ENCODE data around the gene MLLT1. TPM values are rescaled to one million over a fixed set of nuclear protein-coding genes. Genes with fewer than 3 reads are reported as not detected.
A peak's percentile ranks its signal among the peaks of the same experiment; 100 is the strongest.
"Not testable (repeated sequence)": the region's sequence is repeated elsewhere in the genome, so short reads cannot be mapped to it uniquely, and the experiment has no call there.

Gene MLLT1
- 5.6 TPM for total RNA-seq

GRCh38 chr19:6279931-6280591 lies at the start of gene MLLT1:
Gene MLLT1 (minus strand): TSS chr19:6279975. CDS start chr19:6279784, 191 bp downstream.
- DNase-seq: peak; percentile 94

- no peak for DNase-seq
These were observed 47.0 kb upstream of the MLLT1 start for GRCh38 chr19:6326815-6327214.

GRCh38 chr19:6325614-6326013 lies 45.8 kb upstream of the MLLT1 start:
- DNase-seq: no peak

GRCh38 chr19:6324757-6325156 lies 45.0 kb upstream of the MLLT1 start:
- DNase-seq: no peak

- no peak for DNase-seq
These were observed 42.5 kb upstream of the MLLT1 start for GRCh38 chr19:6322284-6322683.

GRCh38 chr19:6319376-6319775 lies 39.6 kb upstream of the MLLT1 start:
- DNase-seq: no peak

- no peak for DNase-seq
These were observed 39.0 kb upstream of the MLLT1 start for GRCh38 chr19:6318772-6319171.

- not testable (repeated sequence) for DNase-seq
These were observed 35.9 kb upstream of the MLLT1 start for GRCh38 chr19:6315646-6316045.

GRCh38 chr19:6313398-6313969 lies 33.7 kb upstream of the MLLT1 start:
- DNase-seq: no peak

GRCh38 chr19:6312018-6312417 lies 32.2 kb upstream of the MLLT1 start:
- no peak for DNase-seq

GRCh38 chr19:6298413-6298812 lies 18.6 kb upstream of the MLLT1 start:
- DNase-seq: no peak

- DNase-seq: no peak
These were observed 17.4 kb upstream of the MLLT1 start for GRCh38 chr19:6297202-6297601.

- no peak for DNase-seq
These were observed 12.2 kb upstream of the MLLT1 start for GRCh38 chr19:6292006-6292405.

- DNase-seq: no peak
These were observed 9.0 kb upstream of the MLLT1 start for GRCh38 chr19:6288737-6289136.

- DNase-seq: no peak
These were observed 7.6 kb upstream of the MLLT1 start for GRCh38 chr19:6287269-6287885.

- DNase-seq: no peak
These were observed 6.9 kb upstream of the MLLT1 start for GRCh38 chr19:6286676-6287075.

GRCh38 chr19:6282393-6282792 lies 2.6 kb upstream of the MLLT1 start:
- not testable (repeated sequence) for DNase-seq

- DNase-seq: no peak
These were observed 200 bp downstream of the MLLT1 start for GRCh38 chr19:6279620-6279930.

GRCh38 chr19:6278740-6279619 lies 795 bp downstream of the MLLT1 start:
- no peak for DNase-seq

GRCh38 chr19:6278051-6278450 lies 1.7 kb downstream of the MLLT1 start:
- DNase-seq: no peak

GRCh38 chr19:6276447-6276846 lies 3.3 kb downstream of the MLLT1 start:
- DNase-seq: no peak

GRCh38 chr19:6275170-6275744 lies 4.5 kb downstream of the MLLT1 start:
- DNase-seq: no peak

- no peak for DNase-seq
These were observed 5.0 kb downstream of the MLLT1 start for GRCh38 chr19:6274756-6275155.
